Measurements from ENCODE around the gene IARS1.
A peak's percentile ranks its signal among the peaks of the same experiment; 100 is the strongest.

IARS1 gene

GRCh38 chr9:92295240-92295790 is 1.8 kb upstream of the IARS1 start:
- no peak for DNase-seq (ENCODE audit: low read depth in 2 of 2)

GRCh38 chr9:92294297-92294676 is 790 bp upstream of the IARS1 start:
- DNase-seq (ENCODE audit: low read depth in 2 of 2): peak in 1 of 2 donors; percentile 0

- DNase-seq (ENCODE audit: low read depth in 2 of 2): no peak
Observed at GRCh38 chr9:92293075-92293354, 482 bp downstream of the IARS1 start.

GRCh38 chr9:92292338-92293074 is 991 bp downstream of the IARS1 start:
- DNase-seq (ENCODE audit: low read depth in 2 of 2): no peak

DNA sequence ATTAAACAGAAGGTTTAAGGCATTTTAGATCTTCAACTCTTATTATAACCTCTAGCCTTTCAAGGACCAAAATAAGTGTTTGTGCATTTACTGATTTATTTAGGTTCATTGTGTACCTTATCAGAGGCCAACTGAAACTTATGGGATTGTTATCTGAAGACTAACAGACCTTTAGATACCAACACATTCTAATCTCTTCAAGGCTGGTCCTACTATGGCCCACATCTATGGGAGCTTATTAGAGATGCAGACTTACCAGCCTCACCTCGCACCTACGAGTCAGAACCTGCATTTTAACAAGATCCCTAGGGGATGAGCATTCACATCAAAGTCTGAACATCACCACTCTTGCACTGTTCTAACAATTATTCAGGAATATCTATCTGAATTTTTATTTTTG is 1.9 kb downstream of the IARS1 start:
- no peak for DNase-seq (ENCODE audit: low read depth in 2 of 2)

DNA sequence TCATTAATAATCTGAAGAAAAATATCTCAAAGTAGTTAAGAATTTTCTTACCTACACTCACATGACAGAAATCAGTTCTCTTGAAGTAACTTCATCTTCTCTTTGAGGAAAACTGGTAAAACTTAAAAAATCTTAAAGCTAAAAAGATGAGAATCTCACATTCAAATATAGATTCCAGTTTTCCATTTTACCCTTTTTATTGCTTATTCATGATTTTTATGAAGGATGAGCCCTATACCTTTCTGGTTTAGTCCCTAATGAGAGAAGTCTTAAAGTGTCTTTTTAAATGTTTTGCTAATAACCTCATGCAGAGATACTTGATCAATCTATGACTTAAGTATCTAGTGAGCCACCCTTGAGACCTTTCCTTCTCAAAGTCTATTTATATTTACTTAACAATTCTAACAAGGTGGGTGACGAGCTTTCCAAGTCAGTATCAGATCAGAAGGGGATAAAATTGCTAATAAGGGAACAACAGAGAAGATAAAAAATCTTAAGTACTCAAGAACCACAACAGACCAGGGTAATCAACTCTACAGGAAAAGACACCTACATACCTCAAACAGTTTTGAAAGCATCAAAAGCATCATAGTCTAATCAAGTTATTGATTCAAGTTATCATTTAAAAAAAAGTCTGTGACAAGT is 2.6 kb downstream of the IARS1 start:
- no peak for DNase-seq (ENCODE audit: low read depth in 2 of 2)

DNA sequence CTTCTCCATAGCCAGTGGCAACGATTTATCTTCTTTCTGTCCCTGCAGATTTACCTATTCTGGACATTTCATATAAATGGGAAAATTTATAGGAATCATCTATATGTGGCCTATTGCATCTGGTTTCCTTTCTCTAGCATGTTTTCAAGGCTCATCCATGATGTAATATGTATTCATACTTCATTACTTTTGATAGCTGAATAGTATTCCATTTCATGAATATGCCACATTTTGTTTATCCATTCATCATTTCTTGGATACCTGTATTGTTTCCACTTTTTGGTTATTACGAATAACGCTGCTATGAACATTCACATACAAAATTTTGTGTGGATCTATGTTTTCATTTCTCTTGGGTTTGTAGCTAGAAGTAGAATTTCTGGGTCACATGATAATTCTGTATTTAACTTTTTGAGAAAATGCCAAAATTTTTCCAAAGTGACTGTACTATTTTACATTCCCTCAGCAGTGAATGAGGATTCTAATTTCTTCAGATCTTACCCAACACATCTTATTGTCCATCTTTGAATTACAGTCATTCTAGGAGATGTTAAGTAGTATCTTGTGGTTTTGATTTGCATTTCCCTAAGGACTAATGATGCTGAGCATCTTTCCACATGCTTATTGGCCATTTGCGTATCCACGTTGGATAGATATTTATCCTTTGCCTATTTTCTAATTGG is 3.6 kb downstream of the IARS1 start:
- no peak for DNase-seq (ENCODE audit: low read depth in 2 of 2)

DNA sequence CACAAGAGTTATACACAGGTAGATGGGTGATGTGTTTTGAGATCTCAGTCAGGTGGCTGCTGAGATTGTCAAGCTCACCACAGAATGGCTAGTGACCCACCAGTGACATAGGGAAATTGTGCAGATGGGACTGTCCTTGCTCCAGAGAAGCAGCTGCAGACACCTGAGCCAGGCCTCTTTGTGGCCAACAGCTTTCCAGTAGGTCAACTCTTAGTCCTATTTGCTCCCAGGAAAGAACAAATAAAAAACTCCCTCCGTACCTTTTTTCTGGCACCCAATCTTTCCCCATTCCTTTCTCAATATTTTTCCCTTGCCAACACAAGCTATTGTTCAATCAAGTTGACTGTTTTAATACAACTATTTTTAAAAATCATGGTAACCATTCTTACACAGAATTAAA is 14.2 kb downstream of the IARS1 start:
- no peak for DNase-seq (ENCODE audit: low read depth in 2 of 2)

GRCh38 chr9:92278110-92278509 is 15.4 kb downstream of the IARS1 start:
- DNase-seq (ENCODE audit: low read depth in 2 of 2): no peak

DNA sequence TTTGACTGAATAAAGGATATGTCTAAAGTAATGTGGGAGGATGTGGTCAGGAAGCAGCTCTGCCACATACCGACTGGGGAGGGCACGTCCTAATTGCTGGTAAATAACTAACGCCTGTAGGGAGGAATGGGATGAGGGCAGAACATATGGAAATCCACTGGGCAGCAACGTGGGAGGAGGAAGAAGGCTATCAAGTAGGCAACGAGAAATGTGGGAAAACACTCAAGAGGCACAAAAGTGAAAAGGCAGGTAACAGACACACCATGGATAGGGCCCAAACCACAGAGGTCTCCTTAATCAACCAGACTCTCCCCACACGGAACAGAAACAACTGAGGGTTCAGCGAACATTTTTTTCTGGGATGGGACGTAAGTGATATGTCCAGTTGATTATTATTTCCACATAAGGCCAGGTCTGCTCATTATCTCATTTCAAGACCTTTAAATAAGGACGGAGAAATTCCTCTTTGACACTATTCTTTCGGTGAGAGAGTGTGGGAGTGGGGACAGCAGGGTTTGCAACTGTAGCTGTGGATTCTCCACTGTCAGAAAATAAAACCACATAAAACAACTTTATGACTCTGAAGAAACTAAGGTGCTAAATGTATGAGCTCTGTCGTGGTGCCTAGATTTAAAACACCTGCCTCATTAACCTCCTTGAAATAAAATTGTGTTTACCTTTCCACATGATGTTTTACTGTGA is 17.0 kb downstream of the IARS1 start:
- no peak for DNase-seq (ENCODE audit: low read depth in 2 of 2)

- DNase-seq (ENCODE audit: low read depth in 2 of 2): no peak
Observed at GRCh38 chr9:92275541-92275940, 18.0 kb downstream of the IARS1 start.

GRCh38 chr9:92270511-92270910 is 23.0 kb downstream of the IARS1 start:
- no peak for DNase-seq (ENCODE audit: low read depth in 2 of 2)

DNA sequence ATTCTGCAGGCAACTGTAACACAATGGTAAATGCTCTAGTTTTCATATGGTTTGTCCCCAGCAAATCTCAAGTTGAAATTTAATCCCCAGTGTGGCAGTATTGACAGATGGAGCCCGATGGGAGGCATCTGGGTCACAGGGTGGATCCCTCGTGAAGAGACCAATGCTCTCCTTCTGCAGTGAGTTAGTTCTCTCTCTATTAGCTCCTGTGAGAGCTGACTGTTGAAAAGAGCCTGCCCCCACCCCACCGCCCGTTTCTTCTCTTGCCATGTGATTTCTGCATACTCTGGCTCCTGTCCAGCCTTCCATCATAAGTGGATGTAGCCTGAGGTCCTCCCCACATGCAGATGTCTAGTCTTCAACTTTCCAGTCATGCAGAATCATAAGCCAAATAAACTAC is 27.0 kb downstream of the IARS1 start:
- no peak for DNase-seq (ENCODE audit: low read depth in 2 of 2)

DNA sequence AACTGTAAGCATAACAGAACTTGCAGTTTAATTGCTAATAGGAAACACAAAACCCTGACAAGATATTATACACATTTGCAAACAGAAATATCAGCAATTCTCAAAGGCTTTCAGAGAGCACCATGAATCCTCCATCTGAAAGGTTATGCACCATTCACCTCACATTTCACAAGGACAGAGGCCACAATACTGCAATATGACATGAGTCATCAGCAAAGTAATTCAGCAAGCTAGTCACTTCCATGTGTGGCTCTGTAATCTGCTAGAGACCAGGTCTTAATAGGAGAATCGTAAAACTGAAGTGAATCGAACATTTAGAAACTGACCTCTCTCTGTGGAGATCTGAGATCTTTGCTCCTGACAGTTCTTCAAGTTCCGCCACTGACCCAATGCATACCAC is 28.3 kb downstream of the IARS1 start:
- DNase-seq (ENCODE audit: low read depth in 2 of 2): no peak

GRCh38 chr9:92263131-92263530 is 30.4 kb downstream of the IARS1 start:
- no peak for DNase-seq (ENCODE audit: low read depth in 2 of 2)

GRCh38 chr9:92257327-92257726 is 36.2 kb downstream of the IARS1 start:
- no peak for DNase-seq (ENCODE audit: low read depth in 2 of 2)

- DNase-seq (ENCODE audit: low read depth in 2 of 2): no peak
Observed at GRCh38 chr9:92254381-92255337, 38.8 kb downstream of the IARS1 start.

DNA sequence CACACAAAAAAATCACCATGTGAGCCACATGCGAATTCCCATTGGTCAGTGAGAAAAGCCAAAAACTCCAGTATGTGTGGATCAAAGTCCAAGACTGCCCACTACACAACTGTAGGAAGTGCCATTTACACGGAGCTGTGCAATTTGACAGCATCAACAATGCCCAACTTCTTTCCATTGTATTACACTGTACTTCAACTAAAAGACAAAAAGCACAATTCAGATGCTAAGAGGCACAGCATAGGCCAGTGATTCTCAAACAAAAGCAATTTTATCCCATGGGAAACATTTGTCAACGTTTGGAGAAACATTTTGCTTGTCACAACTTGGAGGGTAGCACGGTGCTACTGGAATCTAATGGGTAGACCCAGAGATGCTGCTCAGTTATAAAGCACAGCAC is 39.8 kb downstream of the IARS1 start:
- no peak for DNase-seq (ENCODE audit: low read depth in 2 of 2)

DNA sequence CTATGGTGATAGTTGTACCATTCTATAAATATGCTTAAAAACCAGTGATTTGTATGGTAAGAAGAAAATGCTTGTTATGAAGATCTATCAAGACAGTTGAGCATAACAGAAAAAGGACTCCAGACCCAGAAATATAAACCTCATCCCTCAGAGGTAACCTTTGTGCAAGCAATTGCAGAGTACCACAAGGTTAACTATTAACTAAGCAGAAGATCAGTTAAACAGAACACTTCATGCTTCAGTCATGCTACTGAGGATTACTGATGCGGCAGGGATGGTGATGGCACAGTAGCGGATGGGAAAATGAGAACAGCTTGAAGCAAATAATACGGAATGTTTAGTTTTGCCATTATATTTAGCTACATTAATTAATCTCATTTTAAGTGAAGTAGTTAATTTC is 45.5 kb downstream of the IARS1 start:
- DNase-seq (ENCODE audit: low read depth in 2 of 2): no peak

DNA sequence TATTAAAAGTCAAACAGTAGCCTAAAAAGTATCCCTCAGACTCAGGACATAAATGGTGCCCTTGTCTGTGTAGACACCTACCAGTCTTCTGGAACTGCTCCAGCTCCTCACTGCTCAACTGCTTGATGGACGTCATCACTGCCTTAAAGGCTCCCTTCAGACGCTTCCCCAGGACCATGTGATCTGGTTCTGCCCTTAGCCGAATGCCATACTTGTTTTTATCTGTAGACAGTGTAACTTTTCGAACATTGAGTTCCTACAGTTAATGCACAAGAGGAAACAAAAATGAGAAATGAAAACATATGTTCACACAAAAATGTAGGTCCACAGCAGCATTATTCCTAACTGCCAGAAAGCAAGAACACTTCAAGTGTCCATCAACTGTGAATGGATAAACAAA is 46.2 kb downstream of the IARS1 start:
- no peak for DNase-seq (ENCODE audit: low read depth in 2 of 2)
